BLaER1 treated with 17β-estradiol and CSF1 and Interleukin-3, amounts not matched to agents 10 nM and 100 nM (cell line): Measurements from ENCODE around the gene TIMM23.
"Not testable (repeated sequence)": the region's sequence is repeated elsewhere in the genome, so short reads cannot be mapped to it uniquely, and the experiment has no call there.

Experiments used
- H3K27ac ChIP-seq, 11 experiments: shearing (Covaris generic); formaldehyde crosslinking; 2 replicates each; pipeline ENCODE4 v1.8.1; 2022
- H3K27me3 ChIP-seq, 11 experiments: shearing (Covaris generic); formaldehyde crosslinking; 2 replicates each; pipeline ENCODE4 v1.8.1; 2022
- H3K36me3 ChIP-seq, 11 experiments: shearing (Covaris generic); formaldehyde crosslinking; 2 replicates each; pipeline ENCODE4 v1.8.1; 2022
- H3K4me1 ChIP-seq, 10 experiments: shearing (Covaris generic); formaldehyde crosslinking; 2 replicates each; pipeline ENCODE4 v1.8.1; 2022
- H3K4me2 ChIP-seq, 11 experiments: shearing (Covaris generic); formaldehyde crosslinking; 2 replicates each; pipeline ENCODE4 v1.8.1; 2022
- H3K4me3 ChIP-seq, 10 experiments: shearing (Covaris generic); formaldehyde crosslinking; 2 replicates each; pipeline ENCODE4 v1.8.1; 2022
- H3K9ac ChIP-seq, 11 experiments: shearing (Covaris generic); formaldehyde crosslinking; 2 replicates each; pipeline ENCODE4 v1.8.1; 2022
- H3K9me3 ChIP-seq, 11 experiments: shearing (Covaris generic); formaldehyde crosslinking; replicated peaks in 1 of 11; 2 replicates each; pipeline ENCODE4 v1.8.1; 2022
- H4K20me1 ChIP-seq, 11 experiments: shearing (Covaris generic); formaldehyde crosslinking; 2 replicates each; pipeline ENCODE4 v1.8.1; 2022
- Cebpa-rat ChIP-seq, 11 experiments: shearing (Covaris generic); IDR thresholded peaks; 2 replicates each; pipeline ENCODE4 v1.8.1; 2022

TIMM23 gene

DNA sequence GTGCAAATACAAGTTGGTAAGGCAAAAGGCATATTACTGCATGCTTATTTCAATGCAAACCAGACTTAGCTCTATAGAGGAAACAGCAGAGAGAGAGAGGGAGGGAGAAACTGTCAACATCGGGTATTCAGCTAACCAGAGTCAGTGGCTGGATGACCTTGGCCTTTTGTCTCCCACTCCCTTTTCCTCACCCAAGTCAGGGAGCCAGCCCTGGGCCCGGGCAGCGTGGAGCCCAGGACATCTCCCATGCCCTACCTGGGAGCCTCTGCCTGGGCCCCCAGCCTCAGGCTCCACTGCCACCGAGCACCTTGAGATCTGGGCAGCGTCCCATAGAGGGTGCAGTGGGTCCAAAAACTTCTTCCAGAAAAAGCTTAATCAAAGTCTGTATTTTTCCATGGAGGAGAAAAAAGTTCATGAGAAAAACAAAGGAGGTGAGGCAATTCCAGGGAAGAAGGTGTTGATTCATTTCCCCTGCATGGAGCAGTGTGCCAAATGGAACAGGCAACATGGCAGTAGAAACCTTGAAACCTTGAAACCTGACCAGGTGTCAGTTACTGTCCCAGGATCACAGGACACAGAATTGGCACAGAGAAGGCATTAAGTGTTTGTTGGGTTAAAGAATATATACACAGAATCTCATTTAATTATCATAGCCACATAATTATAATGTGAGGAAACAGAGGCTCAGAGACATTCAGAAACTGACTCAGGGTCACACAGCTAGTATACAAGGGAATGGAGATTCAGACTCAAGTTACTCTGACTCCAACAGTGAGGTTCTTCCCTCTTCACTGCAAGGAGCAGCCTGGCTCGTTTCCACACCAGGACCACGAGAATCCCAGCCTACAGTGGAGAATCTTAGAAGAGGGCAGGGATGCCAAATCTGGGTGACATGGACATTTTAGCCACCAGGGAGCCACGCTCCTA lies 63.9 kb downstream of the TIMM23 start:
- H3K27ac ChIP-seq = no peak overlapping the region
- H3K4me2 ChIP-seq = no peak overlapping the region; a peak in 1 of 22 replicates
- H3K36me3 ChIP-seq = no peaks in the 10 kb centered on the region
- TF ChIP-seq Cebpa-rat (IDR thresholded peaks at IDR 0.05) = no peak
- no peak overlapping the region for H3K9ac ChIP-seq
- peaks cover 4 to 31% (median 17%) of the 10 kb centered on the region in 10 experiments; a peak in 17 of 20 replicates for H3K4me1 ChIP-seq
- no peak overlapping the region for H3K4me3 ChIP-seq
- no peaks in the 10 kb centered on the region for H4K20me1 ChIP-seq
- H3K9me3 ChIP-seq = no peaks in the 10 kb centered on the region
- H3K27me3 ChIP-seq = no peaks in the 10 kb centered on the region

DNA sequence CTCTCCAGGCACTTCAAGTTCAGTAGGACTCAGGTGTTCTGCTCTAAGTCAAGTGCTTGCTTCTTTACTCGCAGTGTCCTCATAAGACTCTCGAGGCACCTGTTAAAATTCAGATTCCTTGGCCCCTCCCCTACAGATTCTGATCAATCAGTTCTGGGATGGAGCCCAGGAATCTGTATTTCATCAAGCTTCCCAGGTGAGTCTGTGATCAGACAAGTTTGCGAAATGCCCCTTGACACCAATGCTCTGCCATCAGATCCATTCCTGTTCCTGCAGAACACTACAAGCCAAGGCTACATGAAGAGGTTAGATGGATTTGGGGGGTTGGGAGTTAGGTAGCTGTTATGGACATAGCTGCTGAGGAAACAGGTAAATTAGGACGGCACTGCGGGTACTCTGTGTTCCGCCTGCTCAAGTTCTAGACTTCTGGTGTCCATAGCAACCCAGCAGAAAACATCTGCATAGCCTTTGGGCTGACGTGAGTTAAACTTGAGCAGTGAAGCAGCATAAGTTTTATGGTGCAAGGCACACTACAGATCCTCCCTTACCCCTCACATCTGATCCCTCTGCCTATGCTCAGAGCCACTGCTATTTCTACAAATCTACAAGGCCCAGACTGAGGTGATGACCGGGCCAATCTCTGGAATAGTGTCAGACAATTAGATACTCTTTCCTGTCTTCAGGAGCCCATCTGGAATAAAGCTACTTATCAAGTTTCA lies 65.0 kb downstream of the TIMM23 start:
- H3K4me1 ChIP-seq = peaks cover 0 to 20% (median 8%) of the 10 kb centered on the region in 10 experiments; a peak in 11 of 20 replicates

DNA sequence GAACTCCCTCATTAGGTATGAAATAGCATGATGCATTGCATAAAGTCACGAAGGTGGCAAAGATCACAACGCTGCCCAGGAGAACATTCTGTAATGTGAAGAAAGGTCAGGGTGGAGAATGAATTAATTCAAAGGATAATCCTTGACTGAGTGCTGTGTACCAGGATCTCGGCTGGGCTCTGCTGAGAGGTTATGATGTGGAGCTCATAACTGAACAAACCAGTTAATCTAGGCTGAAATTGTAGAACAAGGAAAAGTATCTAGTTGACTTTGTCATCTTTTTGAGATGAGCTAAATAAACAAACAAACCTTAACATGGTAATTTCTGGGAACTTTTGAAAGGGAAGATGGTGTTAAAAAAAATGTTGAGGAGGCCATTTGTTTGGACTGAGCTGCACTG lies 67.7 kb downstream of the TIMM23 start:
- Histone ChIP-seq H3K36me3 (no peaks in the 10 kb centered on the region), H3K4me2 (no peak overlapping the region), H3K4me1 (no peaks in the 10 kb centered on the region), H3K9ac (no peak overlapping the region), H4K20me1 (no peaks in the 10 kb centered on the region), H3K27me3 (no peaks in the 10 kb centered on the region), H3K27ac (no peak overlapping the region), H3K4me3 (no peak overlapping the region), H3K9me3 (no peaks in the 10 kb centered on the region)
- TF ChIP-seq Cebpa-rat (IDR thresholded peaks at IDR 0.05) = no peak

More for the DNA sequence above, 65.0 kb downstream of the TIMM23 start:
- Histone ChIP-seq H4K20me1 (no peaks in the 10 kb centered on the region), H3K9ac (no peak overlapping the region), H3K9me3 (no peaks in the 10 kb centered on the region), H3K4me2 (no peak overlapping the region), H3K4me3 (no peak overlapping the region), H3K27ac (no peak overlapping the region), H3K36me3 (no peaks in the 10 kb centered on the region), H3K27me3 (no peaks in the 10 kb centered on the region)
- TF ChIP-seq Cebpa-rat (IDR thresholded peaks at IDR 0.05) = no peak

DNA sequence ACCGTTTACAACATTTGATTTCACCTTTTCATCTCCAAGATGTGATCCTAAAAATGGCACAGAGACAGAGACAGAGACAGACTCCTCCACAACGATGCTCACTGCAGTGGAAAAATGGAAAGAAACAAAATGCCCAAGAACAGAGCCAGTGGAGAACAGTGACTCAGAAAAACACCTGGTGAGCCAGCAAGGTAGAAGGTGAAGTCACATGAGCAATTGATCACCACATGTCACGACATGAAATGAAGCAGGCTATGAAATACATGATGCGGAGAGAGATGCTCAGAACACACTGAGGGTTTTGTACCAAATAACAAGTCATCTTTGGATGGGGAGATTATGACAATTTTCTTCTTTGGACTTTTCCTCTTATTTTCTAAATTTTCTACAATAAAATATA lies 70.2 kb downstream of the TIMM23 start:
- H3K27me3 ChIP-seq = no peaks in the 10 kb centered on the region
- H3K27ac ChIP-seq = no peak overlapping the region
- H3K4me2 ChIP-seq = no peak overlapping the region
- H3K9me3 ChIP-seq = no peaks in the 10 kb centered on the region
- H3K4me1 ChIP-seq = no peaks in the 10 kb centered on the region
- no peaks in the 10 kb centered on the region for H3K36me3 ChIP-seq
- no peaks in the 10 kb centered on the region for H4K20me1 ChIP-seq
- no peak overlapping the region for H3K9ac ChIP-seq
- no peak overlapping the region for H3K4me3 ChIP-seq
- TF ChIP-seq Cebpa-rat (IDR thresholded peaks at IDR 0.05) = no peak

DNA sequence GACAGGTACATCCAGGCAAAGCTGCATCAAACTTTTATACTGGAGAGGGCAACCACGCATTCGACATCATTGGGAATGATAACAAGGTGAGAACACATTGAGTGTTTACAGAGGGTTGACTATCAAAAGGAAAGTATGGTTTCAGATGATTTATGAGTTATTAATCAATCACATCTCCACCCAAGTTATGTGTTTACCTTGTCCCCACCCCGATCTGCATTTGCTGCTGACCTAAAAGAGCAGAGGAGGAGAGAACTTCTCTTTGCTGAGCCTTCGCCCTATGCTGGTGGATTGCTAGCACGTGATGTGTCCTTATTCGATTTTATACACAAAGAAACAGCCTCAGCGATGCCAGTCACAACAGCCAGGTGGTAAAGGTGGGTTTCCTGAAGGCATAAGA lies 74.0 kb downstream of the TIMM23 start, which contains the start of gene MSMB:
Gene MSMB (minus strand): TSS at position 9 of the 400 bp plus-strand sequence. CDS start 32 bp downstream, outside the sequence.
- no peak for TF ChIP-seq Cebpa-rat (IDR thresholded peaks at IDR 0.05)
- Histone ChIP-seq H4K20me1 (no peaks in the 10 kb centered on the region), H3K4me3 (no peak within 1 kb of the TSS)

DNA sequence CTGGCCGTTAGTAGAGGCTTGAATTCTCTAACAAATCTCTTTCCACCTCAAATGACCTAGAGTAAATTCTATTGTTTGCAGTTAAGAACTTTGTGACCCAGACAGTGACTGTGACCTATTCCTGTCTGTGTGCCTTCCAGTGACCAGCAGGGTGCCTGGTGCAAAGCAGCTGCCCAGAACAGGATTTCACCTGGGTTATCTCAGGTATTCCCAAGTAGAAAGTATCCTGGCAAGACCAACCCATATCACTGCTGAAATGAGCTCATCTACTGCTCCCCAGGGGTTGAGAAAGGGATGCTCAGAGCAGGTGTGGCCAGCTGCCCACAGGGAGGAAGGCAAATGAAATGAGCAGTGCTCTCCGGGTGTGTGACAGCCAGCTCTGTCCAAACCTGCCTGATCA lies 75.9 kb downstream of the TIMM23 start:
- no peak for TF ChIP-seq Cebpa-rat (IDR thresholded peaks at IDR 0.05)
- Histone ChIP-seq H3K9me3 (no peaks in the 10 kb centered on the region), H3K4me2 (no peak overlapping the region)

More for the DNA sequence above, 74.0 kb downstream of the TIMM23 start, which contains the start of gene MSMB:
- Histone ChIP-seq H3K9me3 (no peaks in the 10 kb centered on the region), H3K4me1 (peaks cover 0 to 7% (median 0%) of the 10 kb centered on the region in 10 experiments; a peak in 1 of 20 replicates), H3K9ac (no peak within 1 kb of the TSS), H3K36me3 (no peaks in the 10 kb centered on the region), H3K4me2 (no peak within 1 kb of the TSS), H3K27me3 (no peaks in the 10 kb centered on the region), H3K27ac (no peak within 1 kb of the TSS)

DNA sequence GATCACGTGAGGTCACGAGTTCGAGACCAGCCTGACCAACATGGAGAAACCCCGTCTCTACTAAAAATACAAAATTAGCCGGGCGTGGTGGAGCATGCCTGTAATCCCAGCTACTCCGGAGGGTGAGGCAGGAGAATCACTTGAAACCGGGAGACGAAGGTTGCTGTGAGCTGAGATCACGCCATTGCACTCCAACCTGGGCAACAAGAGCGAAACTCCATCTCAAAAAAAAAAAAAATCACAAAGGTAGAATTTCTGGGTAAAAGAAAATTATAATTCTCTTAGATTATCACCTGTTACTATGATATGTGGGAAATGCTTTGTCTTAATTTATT lies 77.2 kb downstream of the TIMM23 start:
- H3K36me3 ChIP-seq, H3K4me2 ChIP-seq: not testable (repeated sequence)

More for the DNA sequence above, 75.9 kb downstream of the TIMM23 start:
- Histone ChIP-seq H3K27me3 (no peaks in the 10 kb centered on the region), H3K4me3 (no peak overlapping the region), H3K36me3 (no peaks in the 10 kb centered on the region), H4K20me1 (no peaks in the 10 kb centered on the region), H3K27ac (no peak overlapping the region), H3K9ac (no peak overlapping the region), H3K4me1 (peaks cover 0 to 10% (median 0%) of the 10 kb centered on the region in 10 experiments; a peak in 1 of 20 replicates)

DNA sequence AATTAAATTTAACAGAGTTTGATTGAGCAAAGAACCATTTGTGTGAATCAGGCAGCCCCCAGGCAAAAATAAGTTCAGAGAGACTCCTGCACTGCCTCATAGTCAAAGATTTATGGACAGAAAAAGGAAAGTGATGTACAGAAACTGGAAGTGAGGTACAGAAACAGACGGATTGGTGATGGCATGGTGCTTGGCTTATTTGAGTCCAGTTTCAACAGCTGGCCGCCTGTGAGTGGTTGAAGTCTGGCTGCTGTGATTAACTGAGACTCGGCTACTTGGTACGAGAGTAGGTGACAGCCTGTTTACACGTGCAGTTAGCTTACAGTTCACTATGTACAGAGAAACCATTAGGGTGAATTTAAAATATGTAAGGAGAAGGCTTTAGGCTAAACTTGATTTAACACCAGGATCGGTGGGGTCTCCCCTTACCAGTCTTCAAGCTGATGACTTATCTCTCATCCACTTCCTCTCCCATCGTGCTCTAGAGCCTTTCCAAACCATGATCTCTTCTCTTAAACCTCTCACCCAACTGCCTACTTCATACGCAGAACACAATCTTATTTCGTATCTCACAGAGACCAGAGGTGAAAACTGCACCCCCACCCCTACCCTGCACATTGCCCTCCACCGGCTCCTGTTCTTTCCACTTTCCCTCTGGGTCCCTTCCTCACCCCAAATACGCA lies 78.8 kb downstream of the TIMM23 start:
- no peaks in the 10 kb centered on the region for H4K20me1 ChIP-seq
- no peak overlapping the region for H3K27ac ChIP-seq
- H3K27me3 ChIP-seq = no peaks in the 10 kb centered on the region
- peaks cover 0 to 18% (median 4%) of the 10 kb centered on the region in 10 experiments; a peak in 9 of 20 replicates for H3K4me1 ChIP-seq
- H3K9ac ChIP-seq = no peak overlapping the region
- peaks cover 0 to 2% (median 0%) of the 10 kb centered on the region in 11 experiments; a peak in 3 of 22 replicates for H3K9me3 ChIP-seq
- no peak for TF ChIP-seq Cebpa-rat (IDR thresholded peaks at IDR 0.05)
- peak overlapping the region in 4 of 11 experiments; percentile 5 to 23 (median 8); a peak in 2 of 22 replicates for H3K4me2 ChIP-seq
- H3K4me3 ChIP-seq = no peak overlapping the region
- no peaks in the 10 kb centered on the region for H3K36me3 ChIP-seq

More for the DNA sequence above, 77.2 kb downstream of the TIMM23 start:
- not testable (repeated sequence) for H4K20me1 ChIP-seq, H3K27me3 ChIP-seq, H3K27ac ChIP-seq, H3K4me3 ChIP-seq, H3K9me3 ChIP-seq, H3K9ac ChIP-seq
- peaks cover 0 to 15% (median 3%) of the 10 kb centered on the region in 10 experiments; a peak in 9 of 20 replicates for H3K4me1 ChIP-seq
